HCT116 (cell line): ENCODE results near the gene PEDS1. TPM values are rescaled to one million over a fixed set of nuclear protein-coding genes. Genes with fewer than 3 reads are reported as not detected.

Experiments
- ATAC-seq: fragments of 200-7000 bp; cut with Tn5 transposase; 2 replicates; pipeline ENCODE4 v1.9.1; 2020; ENCODE audit warnings: mild to moderate bottlenecking, moderate library complexity
- BruUV-seq: library from RNA; stranded (reverse); fragments of 400-500 nt; replicated peaks from 2 replicates; lab custom pipeline; 2021; lab: Mats Ljungman, UMichigan
- CTCF ChIA-PET: fragments of 300-600 bp; sonication (Branson Sonifier 250); formaldehyde crosslinking; loops from one replicate; lab custom pipeline; 2021; ENCODE audit warnings: antibody characterized with exemption; lab: Charles Lee
- POLR2A ChIA-PET: fragments of 300-600, 350-600 bp; sonication (Branson Sonifier 250); formaldehyde crosslinking; loops from one replicate; lab custom pipeline; 2021; ENCODE audit warnings: antibody characterized with exemption; lab: Charles Lee
- RAD21 ChIA-PET, 2 experiments: fragments of 300-600 bp; sonication (Branson Sonifier 250); formaldehyde crosslinking; loops; one replicate each; lab custom pipeline; 2023; ENCODE audit warnings: low total read pairs in 2 of 2; ENCODE audit not compliant: uncharacterized antibody in 2 of 2, unreplicated experiment in 2 of 2, low non-redundant PET in 1 of 2; lab: Charles Lee
- DNase-seq: peaks from one replicate; pipeline ENCODE4 v3.0.0-alpha.2; 2010; ENCODE audit warnings: low read depth, low spot score
- H2AFZ ChIP-seq: fragments of 200-600 bp; shearing (Covaris generic), sonication (generic); 2 replicates; pipeline ENCODE4 v1.6.1; 2017; ENCODE audit warnings: low read depth, mixed run types, mixed read lengths, antibody characterized with exemption, low read length; ENCODE audit not compliant: poor library complexity, severe bottlenecking
- H3K27ac ChIP-seq: 2 replicates; pipeline ENCODE4 v1.5.1; 2012; ENCODE audit warnings: low read depth, low read length
- H3K27me3 ChIP-seq: fragments of 200-600 bp; sonication (generic); 2 replicates; pipeline ENCODE4 v1.6.1; 2016; ENCODE audit warnings: mixed run types, low read length, mixed read lengths; ENCODE audit not compliant: insufficient read depth
- H3K36me3 ChIP-seq, 2 experiments: fragments of 200-500 bp in 1 of 2; fragments of 200-600 bp in 1 of 2; sonication (Bioruptor generic) in 1 of 2; sonication (generic) in 1 of 2; 2 replicates each; pipeline versions ENCODE4 v1.5.1 to v1.6.1; 2014 to 2016; ENCODE audit warnings: low read length in 2 of 2, inconsistent platforms in 1 of 2, mixed read lengths in 1 of 2, mixed run types in 1 of 2; ENCODE audit not compliant: insufficient read depth in 2 of 2, control insufficient read depth in 1 of 2
- H3K4me1 ChIP-seq, 2 experiments: fragments of 200-600 bp in 1 of 2; sonication (generic) in 1 of 2; 2 replicates each; pipeline versions ENCODE4 v1.5.1 to v1.6.1; 2012 to 2017; ENCODE audit warnings: low read length in 2 of 2, inconsistent platforms in 1 of 2, mild to moderate bottlenecking in 1 of 2, mixed read lengths in 1 of 2, mixed run types in 1 of 2, moderate library complexity in 1 of 2; ENCODE audit not compliant: insufficient read depth in 2 of 2, control insufficient read depth in 1 of 2
- H3K4me2 ChIP-seq: fragments of 200-600 bp; sonication (generic); 2 replicates; pipeline ENCODE4 v1.6.1; 2017; ENCODE audit warnings: mixed run types, low read length, mixed read lengths
- H3K4me3 ChIP-seq, 2 experiments: fragments of 200-600 bp in 1 of 2; sonication (generic) in 1 of 2; replicated peaks in 1 of 2; 2 replicates each; pipeline ENCODE4 v1.5.1; 2011 to 2016; ENCODE audit warnings: low read length in 2 of 2, control low read depth in 1 of 2, low read depth in 1 of 2, mild to moderate bottlenecking in 1 of 2, mixed read lengths in 1 of 2, mixed run types in 1 of 2
- H3K79me2 ChIP-seq: fragments of 200-600 bp; sonication (generic); 2 replicates; pipeline ENCODE4 v1.6.1; 2017; ENCODE audit warnings: mild to moderate bottlenecking, mixed run types, low read length, moderate library complexity, mixed read lengths; ENCODE audit not compliant: insufficient read depth
- H3K9ac ChIP-seq: fragments of 200-600 bp; sonication (generic); 2 replicates; pipeline ENCODE4 v1.6.1; 2016; ENCODE audit warnings: low read length, mixed read lengths
- H3K9me2 ChIP-seq: fragments of 200-600 bp; sonication (generic), shearing (Covaris generic); 2 replicates; pipeline ENCODE4 v1.6.1; 2017; ENCODE audit warnings: mixed run types, mild to moderate bottlenecking, moderate library complexity; ENCODE audit not compliant: insufficient read depth
- H3K9me3 ChIP-seq, 2 experiments: fragments of 200-500 bp in 1 of 2; fragments of 200-600 bp in 1 of 2; sonication (Bioruptor generic) in 1 of 2; sonication (generic) in 1 of 2; 2 replicates each; pipeline ENCODE4 v1.6.1; 2014 to 2017; ENCODE audit warnings: low read length in 2 of 2, mixed read lengths in 2 of 2, inconsistent platforms in 1 of 2, low read depth in 1 of 2, mild to moderate bottlenecking in 1 of 2, mixed run types in 1 of 2, moderate library complexity in 1 of 2; ENCODE audit not compliant: control insufficient read depth in 1 of 2, insufficient read depth in 1 of 2
- H4K20me1 ChIP-seq: fragments of 200-600 bp; sonication (generic), shearing (Covaris generic); 2 replicates; pipeline ENCODE4 v1.6.1; 2017; ENCODE audit warnings: mixed run types, mild to moderate bottlenecking, moderate library complexity; ENCODE audit not compliant: insufficient read depth
- CBX3 ChIP-seq: IDR thresholded peaks from 2 replicates; pipeline ENCODE4 v1.6.1; 2012; ENCODE audit warnings: low read depth
- CEBPB ChIP-seq: IDR thresholded peaks from 2 replicates; pipeline ENCODE4 v1.6.1; 2012; ENCODE audit warnings: low read depth
- EGR1 ChIP-seq: IDR thresholded peaks from 2 replicates; pipeline ENCODE4 v1.6.1; 2012; ENCODE audit warnings: low read depth
- EZH2phosphoT487 ChIP-seq: fragments of 200-600 bp; IDR thresholded peaks from 2 replicates; pipeline ENCODE4 v1.6.1; 2018; ENCODE audit warnings: antibody characterized with exemption, borderline replicate concordance
- FOSL1 ChIP-seq: IDR thresholded peaks from 2 replicates; pipeline ENCODE4 v1.6.1; 2012; ENCODE audit warnings: low read depth
- MAX ChIP-seq: IDR thresholded peaks from 2 replicates; pipeline ENCODE4 v1.6.1; 2012
- POLR2A ChIP-seq: IDR thresholded peaks from 2 replicates; pipeline ENCODE4 v1.7.0; 2011; ENCODE audit warnings: borderline replicate concordance; ENCODE audit not compliant: insufficient read depth, insufficient read length; ENCODE audit errors: extremely low read depth
- RAD21 ChIP-seq: IDR thresholded peaks from 2 replicates; pipeline ENCODE4 v1.6.1; 2012; ENCODE audit warnings: low read depth, mild to moderate bottlenecking
- REST ChIP-seq: IDR thresholded peaks from 2 replicates; pipeline ENCODE4 v1.6.1; 2012; ENCODE audit warnings: low read depth
- SIN3A ChIP-seq: IDR thresholded peaks from 2 replicates; pipeline ENCODE4 v1.6.1; 2012; ENCODE audit warnings: low read depth
- SP1 ChIP-seq: IDR thresholded peaks from 2 replicates; pipeline ENCODE4 v1.6.1; 2012; ENCODE audit warnings: low read depth
- ZFX ChIP-seq: fragments of 450-650 bp; IDR thresholded peaks from 2 replicates; pipeline ENCODE4 v1.6.1; 2017
- ZNF274 ChIP-seq: fragments of 200-500 bp; sonication (Bioruptor generic); IDR thresholded peaks from 2 replicates; pipeline ENCODE4 v1.6.1; 2014; ENCODE audit warnings: mild to moderate bottlenecking, low read depth, low read length, inconsistent platforms
- intact Hi-C: fragments of 100-400 bp; cut with micrococcal nuclease; formaldehyde crosslinking; loops from 2 replicates; pipeline ENCODE4 v1.10.0; 2022
- total RNA-seq: library from RNA; stranded (reverse); gene quantifications from one replicate; pipeline ENCODE4 v1.2.1, GENCODE V29; 2021; ENCODE audit not compliant: unreplicated experiment

PEDS1 gene
- total RNA-seq, 1 experiment from 2014 or later, result 31.9 TPM

- Histone ChIP-seq H3K27me3 (no peaks in the 10 kb centered on the region), H3K9ac (no peak overlapping the region), H4K20me1 (peaks cover 22% of the 10 kb centered on the region; the same call in 1 of the 2 replicates), H3K4me3 (no peak overlapping the region), H3K36me3 (peaks cover 2 to 14% of the 10 kb centered on the region in 2 experiments; a peak in 2 of 4 replicates), H3K79me2 (peaks cover 100% of the 10 kb centered on the region), H3K4me2 (peak overlapping the region; percentile 36; the same call in 1 of the 2 replicates), H3K27ac (no peak overlapping the region), H3K4me1 (peaks cover 76 to 91% of the 10 kb centered on the region in 2 experiments), H2AFZ (no peak overlapping the region), H3K9me3 (no peaks in the 10 kb centered on the region), H3K9me2 (no peaks in the 10 kb centered on the region)
- BruUV-seq, result no TSS peak
- DNase-seq (no peak), ATAC-seq (no peak)
- TF ChIP-seq MAX, result no peak
- no peak for TF ChIP-seq SP1
- no peak for TF ChIP-seq ZFX
- no peak for TF ChIP-seq CEBPB
- TF ChIP-seq ZNF274, result no peak
- TF ChIP-seq POLR2A, result no peak
- TF ChIP-seq EZH2phosphoT487, result no peak
- no peak for TF ChIP-seq FOSL1
- no peak for TF ChIP-seq EGR1
- TF ChIP-seq RAD21, result no peak
- no peak for TF ChIP-seq SIN3A
- no peak for TF ChIP-seq CBX3
- no peak for TF ChIP-seq REST
- ChIA-PET RAD21 (no interaction called here), POLR2A (no interaction called here), CTCF (no interaction called here)
- intact Hi-C loops, result no loop called here
Observed at GRCh38 chr20:50107796-50108331, 45.7 kb downstream of the PEDS1 start.
